Measurements from ENCODE around the gene SYDE1.
"Not testable (repeated sequence)": the region's sequence is repeated elsewhere in the genome, so short reads cannot be mapped to it uniquely, and the experiment has no call there.

- TF ChIP-seq, protein P1, sequence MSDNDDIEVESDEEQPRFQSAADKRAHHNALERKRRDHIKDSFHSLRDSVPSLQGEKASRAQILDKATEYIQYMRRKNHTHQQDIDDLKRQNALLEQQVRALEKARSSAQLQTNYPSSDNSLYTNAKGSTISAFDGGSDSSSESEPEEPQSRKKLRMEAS (CRISPR knock-in tag; IDR thresholded peaks at IDR 0.05), result not testable (repeated sequence)
- not testable (repeated sequence) for TF ChIP-seq CREB1 (CRISPR knock-in tag; IDR thresholded peaks at IDR 0.05); NFYB (CRISPR knock-in tag; conservative IDR thresholded peaks at IDR 0.05; ENCODE audit: low read depth); CTCF (IDR thresholded peaks at IDR 0.05); SP1 (CRISPR knock-in tag; conservative IDR thresholded peaks at IDR 0.05); IRF2 (CRISPR knock-in tag; IDR thresholded peaks at IDR 0.05; ENCODE audit: borderline replicate concordance, low read depth); ETV6 (CRISPR knock-in tag; IDR thresholded peaks at IDR 0.05)
Measured at GRCh38 chr19:15080002-15080401, 27.2 kb upstream of the SYDE1 start.
